Ishikawa (cell line): Measurements from ENCODE around the gene OSBPL9.

Source experiments
- EGR1 ChIP-seq: IDR thresholded peaks from 2 replicates; pipeline ENCODE4 v1.6.1; 2012
- EP300 ChIP-seq: IDR thresholded peaks from 2 replicates; pipeline ENCODE4 v1.6.1; 2012; ENCODE audit warnings: borderline replicate concordance
- MAX ChIP-seq: IDR thresholded peaks from 2 replicates; pipeline ENCODE4 v1.6.1; 2012
- RAD21 ChIP-seq: IDR thresholded peaks from 2 replicates; pipeline ENCODE4 v1.6.1; 2012; ENCODE audit warnings: low read depth
- TEAD4 ChIP-seq: IDR thresholded peaks from 2 replicates; pipeline ENCODE4 v1.6.1; 2012
- TF ChIP-seq, protein P1 (sequence below): IDR thresholded peaks from 2 replicates; pipeline ENCODE4 v1.6.1; 2012; ENCODE audit warnings: low read depth, mild to moderate bottlenecking

- no peak for TF ChIP-seq EGR1
- TF ChIP-seq, protein P1, sequence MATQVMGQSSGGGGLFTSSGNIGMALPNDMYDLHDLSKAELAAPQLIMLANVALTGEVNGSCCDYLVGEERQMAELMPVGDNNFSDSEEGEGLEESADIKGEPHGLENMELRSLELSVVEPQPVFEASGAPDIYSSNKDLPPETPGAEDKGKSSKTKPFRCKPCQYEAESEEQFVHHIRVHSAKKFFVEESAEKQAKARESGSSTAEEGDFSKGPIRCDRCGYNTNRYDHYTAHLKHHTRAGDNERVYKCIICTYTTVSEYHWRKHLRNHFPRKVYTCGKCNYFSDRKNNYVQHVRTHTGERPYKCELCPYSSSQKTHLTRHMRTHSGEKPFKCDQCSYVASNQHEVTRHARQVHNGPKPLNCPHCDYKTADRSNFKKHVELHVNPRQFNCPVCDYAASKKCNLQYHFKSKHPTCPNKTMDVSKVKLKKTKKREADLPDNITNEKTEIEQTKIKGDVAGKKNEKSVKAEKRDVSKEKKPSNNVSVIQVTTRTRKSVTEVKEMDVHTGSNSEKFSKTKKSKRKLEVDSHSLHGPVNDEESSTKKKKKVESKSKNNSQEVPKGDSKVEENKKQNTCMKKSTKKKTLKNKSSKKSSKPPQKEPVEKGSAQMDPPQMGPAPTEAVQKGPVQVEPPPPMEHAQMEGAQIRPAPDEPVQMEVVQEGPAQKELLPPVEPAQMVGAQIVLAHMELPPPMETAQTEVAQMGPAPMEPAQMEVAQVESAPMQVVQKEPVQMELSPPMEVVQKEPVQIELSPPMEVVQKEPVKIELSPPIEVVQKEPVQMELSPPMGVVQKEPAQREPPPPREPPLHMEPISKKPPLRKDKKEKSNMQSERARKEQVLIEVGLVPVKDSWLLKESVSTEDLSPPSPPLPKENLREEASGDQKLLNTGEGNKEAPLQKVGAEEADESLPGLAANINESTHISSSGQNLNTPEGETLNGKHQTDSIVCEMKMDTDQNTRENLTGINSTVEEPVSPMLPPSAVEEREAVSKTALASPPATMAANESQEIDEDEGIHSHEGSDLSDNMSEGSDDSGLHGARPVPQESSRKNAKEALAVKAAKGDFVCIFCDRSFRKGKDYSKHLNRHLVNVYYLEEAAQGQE = no peak
- no peak for TF ChIP-seq EP300
- no peak for TF ChIP-seq MAX
- TF ChIP-seq RAD21 = no peak
- TF ChIP-seq TEAD4 = no peak
These were observed 141.4 kb downstream of the OSBPL9 start for GRCh38 chr1:51758310-51758709.
